ENCODE results near the gene C1QTNF8.

C1QTNF8 gene

DNA sequence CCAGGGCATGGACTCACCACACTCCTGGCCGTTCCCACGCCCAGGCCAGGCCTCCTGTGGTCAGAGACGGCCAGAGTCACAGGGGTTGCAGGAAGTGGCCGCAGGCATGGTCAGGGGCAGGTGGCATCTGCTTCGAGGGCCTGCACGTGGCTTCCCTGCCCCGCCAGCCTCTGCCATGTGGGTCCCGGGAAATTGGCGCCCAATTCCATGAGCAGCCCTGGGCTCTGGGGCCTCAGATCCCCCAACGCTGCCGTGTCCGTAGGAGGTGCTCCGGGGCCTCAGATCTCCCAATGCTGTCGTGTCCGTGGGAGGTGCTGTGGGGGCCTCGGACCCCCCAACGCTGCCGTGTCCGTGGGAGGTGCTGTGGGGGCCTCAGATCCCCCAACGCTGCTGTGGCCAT lies 33.1 kb downstream of the C1QTNF8 start:
- H3K36me3 ChIP-seq (ENCODE audit: control insufficient read depth, insufficient read depth, low read length), result no peaks in the 10 kb centered on the region
- H3K27me3 ChIP-seq (ENCODE audit: control insufficient read depth, insufficient read depth, low read length), result no peaks in the 10 kb centered on the region
- no peak overlapping the region for H3K9ac ChIP-seq (ENCODE audit: low read depth, low read length)
- no peak overlapping the region for H3K27ac ChIP-seq (ENCODE audit: low read depth, low read length)
- no peak overlapping the region for H3K4me3 ChIP-seq (ENCODE audit: low read depth, low read length)
- no peaks in the 10 kb centered on the region for H3K9me3 ChIP-seq (ENCODE audit: control insufficient read depth, insufficient read depth, low read length)
- no peaks in the 10 kb centered on the region for H3K4me1 ChIP-seq (ENCODE audit: control insufficient read depth, insufficient read depth, low read length)

DNA sequence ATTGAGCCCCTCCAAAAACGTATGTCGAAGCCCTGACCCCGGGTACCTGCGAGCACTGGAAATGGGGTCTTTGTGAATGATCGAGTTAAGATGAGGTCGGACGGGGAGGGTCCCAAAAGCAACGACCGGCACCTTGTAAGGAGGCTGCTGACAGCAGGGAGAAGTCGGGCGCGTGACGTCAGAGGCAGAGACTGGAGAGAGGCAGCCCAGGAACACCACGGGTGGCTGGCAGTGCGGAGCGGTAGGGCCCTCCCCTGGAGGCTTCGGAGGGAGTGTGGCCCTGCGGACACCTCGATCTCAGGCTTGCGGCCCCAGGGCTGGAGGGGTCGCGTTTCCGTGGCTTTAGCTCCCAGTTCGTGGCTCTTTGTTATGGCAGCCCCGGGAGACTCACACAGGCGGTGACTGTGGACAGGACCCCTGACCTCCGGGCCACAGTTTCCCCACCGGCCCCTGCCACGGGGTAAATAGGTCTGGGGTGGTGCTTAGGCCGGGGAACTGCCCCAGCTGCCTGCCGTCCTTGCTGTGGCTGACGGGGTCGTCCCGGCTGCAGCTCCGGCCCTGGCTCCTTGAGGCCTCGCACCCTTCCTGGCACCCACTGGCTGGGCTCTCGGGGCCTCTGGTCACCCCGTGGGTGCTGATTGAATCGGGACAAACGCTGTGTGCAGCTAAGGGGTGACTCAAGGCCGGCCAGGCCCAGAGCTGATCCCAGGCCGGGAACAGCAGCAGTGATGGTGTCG lies 34.1 kb downstream of the C1QTNF8 start:
- no peaks in the 10 kb centered on the region for H3K27me3 ChIP-seq (ENCODE audit: control insufficient read depth, insufficient read depth, low read length)
- H3K9me3 ChIP-seq (ENCODE audit: control insufficient read depth, insufficient read depth, low read length), result no peaks in the 10 kb centered on the region
- H3K4me3 ChIP-seq (ENCODE audit: low read depth, low read length), result no peak overlapping the region
- H3K9ac ChIP-seq (ENCODE audit: low read depth, low read length), result no peak overlapping the region
- no peak overlapping the region for H3K27ac ChIP-seq (ENCODE audit: low read depth, low read length)
- no peaks in the 10 kb centered on the region for H3K36me3 ChIP-seq (ENCODE audit: control insufficient read depth, insufficient read depth, low read length)
- H3K4me1 ChIP-seq (ENCODE audit: control insufficient read depth, insufficient read depth, low read length), result no peaks in the 10 kb centered on the region

DNA sequence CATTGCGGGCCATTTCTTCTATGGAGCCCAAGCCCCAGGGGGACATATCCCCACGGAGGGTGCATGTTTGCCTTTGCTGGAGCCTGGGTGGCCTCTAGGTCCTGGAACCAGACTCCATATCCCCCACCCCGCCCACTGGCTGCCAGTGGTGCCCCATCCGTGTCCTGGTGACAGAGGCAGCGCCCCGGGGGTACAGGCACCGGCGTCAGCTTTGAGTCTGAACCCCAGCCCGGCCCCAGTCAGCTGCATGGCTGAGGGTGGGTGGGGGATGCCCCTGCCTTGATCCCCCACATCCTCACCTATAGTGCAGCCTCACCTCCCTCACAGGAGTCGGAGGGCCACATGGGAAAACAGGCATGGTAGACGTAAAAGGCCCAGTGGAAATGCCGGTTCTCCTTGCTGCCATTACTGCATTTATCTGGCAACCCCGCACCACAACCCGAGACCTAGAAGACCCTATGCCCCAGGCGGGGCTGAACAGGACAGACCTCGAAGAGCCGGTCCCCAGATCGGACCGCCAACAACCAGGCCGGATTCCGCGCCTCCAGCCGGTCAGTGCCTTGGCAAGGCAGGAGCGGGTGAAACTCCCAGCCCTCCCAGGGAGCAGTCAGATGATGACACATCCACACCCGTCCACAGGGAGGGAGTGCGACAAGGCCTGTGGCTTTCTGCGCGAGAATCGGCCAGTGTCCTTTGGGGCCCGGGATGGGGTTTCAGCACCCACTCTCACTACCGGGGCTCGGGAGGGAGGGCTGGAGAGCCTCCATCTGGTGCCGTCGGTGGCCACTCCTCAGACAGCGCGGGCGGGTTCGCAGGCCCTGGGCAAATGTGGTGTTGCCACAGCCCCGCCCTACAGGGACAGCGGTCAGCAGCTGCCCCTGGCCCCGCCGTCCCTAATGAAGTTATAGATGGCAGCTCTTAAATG lies 35.4 kb downstream of the C1QTNF8 start:
- Histone ChIP-seq H3K27me3 (ENCODE audit: control insufficient read depth, insufficient read depth, low read length) (no peaks in the 10 kb centered on the region), H3K9me3 (ENCODE audit: control insufficient read depth, insufficient read depth, low read length) (no peaks in the 10 kb centered on the region), H3K36me3 (ENCODE audit: control insufficient read depth, insufficient read depth, low read length) (no peaks in the 10 kb centered on the region), H3K4me1 (ENCODE audit: control insufficient read depth, insufficient read depth, low read length) (no peaks in the 10 kb centered on the region), H3K27ac (ENCODE audit: low read depth, low read length) (no peak overlapping the region), H3K9ac (ENCODE audit: low read depth, low read length) (no peak overlapping the region), H3K4me3 (ENCODE audit: low read depth, low read length) (no peak overlapping the region)

GRCh38 chr16:1059310-1059709 lies 36.7 kb downstream of the C1QTNF8 start:
- Histone ChIP-seq H3K9ac (ENCODE audit: low read depth, low read length) (no peak overlapping the region), H3K27ac (ENCODE audit: low read depth, low read length) (no peak overlapping the region), H3K27me3 (ENCODE audit: control insufficient read depth, insufficient read depth, low read length) (no peaks in the 10 kb centered on the region), H3K4me1 (ENCODE audit: control insufficient read depth, insufficient read depth, low read length) (no peaks in the 10 kb centered on the region), H3K36me3 (ENCODE audit: control insufficient read depth, insufficient read depth, low read length) (no peaks in the 10 kb centered on the region), H3K4me3 (ENCODE audit: low read depth, low read length) (no peak overlapping the region), H3K9me3 (ENCODE audit: control insufficient read depth, insufficient read depth, low read length) (no peaks in the 10 kb centered on the region)

DNA sequence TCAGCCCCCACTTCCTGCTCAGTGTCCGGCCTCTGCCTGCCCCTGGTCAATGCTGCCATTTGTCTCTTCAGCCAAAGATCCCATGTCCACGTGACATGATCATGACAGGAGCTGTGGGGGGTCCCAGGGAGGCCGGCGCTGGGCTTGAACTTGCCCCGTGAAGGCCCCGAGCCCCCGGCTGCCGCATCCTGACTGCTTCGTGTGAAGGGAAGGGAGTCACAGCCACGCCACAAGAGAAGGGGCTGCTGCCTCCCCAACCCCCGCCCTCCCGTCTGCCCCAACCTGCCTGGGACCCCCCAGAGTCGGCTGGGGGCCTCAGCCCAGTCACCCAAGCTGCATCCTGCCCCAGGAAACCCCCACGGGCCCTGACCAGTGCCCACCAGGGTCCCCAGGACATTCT lies 37.8 kb downstream of the C1QTNF8 start:
- H3K4me3 ChIP-seq (ENCODE audit: low read depth, low read length), result no peak overlapping the region
- no peak overlapping the region for H3K9ac ChIP-seq (ENCODE audit: low read depth, low read length)
- H3K27ac ChIP-seq (ENCODE audit: low read depth, low read length), result no peak overlapping the region
- H3K36me3 ChIP-seq (ENCODE audit: control insufficient read depth, insufficient read depth, low read length), result no peaks in the 10 kb centered on the region
- H3K27me3 ChIP-seq (ENCODE audit: control insufficient read depth, insufficient read depth, low read length), result no peaks in the 10 kb centered on the region
- no peaks in the 10 kb centered on the region for H3K4me1 ChIP-seq (ENCODE audit: control insufficient read depth, insufficient read depth, low read length)
- H3K9me3 ChIP-seq (ENCODE audit: control insufficient read depth, insufficient read depth, low read length), result no peaks in the 10 kb centered on the region

DNA sequence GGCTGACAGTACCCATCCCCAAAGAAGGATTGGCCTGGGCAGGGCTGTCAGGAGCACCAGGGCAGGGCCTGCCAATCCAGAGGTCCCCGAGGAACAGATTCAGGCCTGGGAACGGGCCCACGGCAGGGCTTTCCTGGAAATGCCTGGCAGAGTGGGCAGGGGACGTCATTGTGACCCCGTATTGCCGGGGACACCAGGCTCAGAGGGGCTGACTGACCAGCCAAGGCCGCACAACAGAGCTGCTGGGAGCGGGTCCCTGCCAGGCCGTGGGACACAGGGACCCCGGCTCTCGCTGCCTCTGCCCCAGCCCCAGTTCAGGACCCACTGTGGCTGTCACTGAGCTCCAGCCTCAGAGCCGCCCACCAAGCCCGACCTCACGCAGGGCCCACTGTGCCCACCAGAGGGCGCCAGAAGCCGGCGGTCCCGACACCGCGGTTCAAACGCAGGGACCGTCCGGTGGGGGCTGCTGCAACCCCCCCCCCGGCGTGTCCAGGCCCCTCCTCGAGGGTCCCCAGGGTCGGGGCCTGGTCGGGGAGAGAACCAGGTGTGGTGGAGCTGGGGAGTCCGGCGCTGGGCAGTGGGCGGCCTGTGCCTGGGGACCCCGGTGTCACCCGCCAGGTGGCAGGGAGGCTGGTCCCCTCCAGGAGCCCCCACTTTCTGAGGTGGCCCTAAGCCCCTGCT lies 38.7 kb downstream of the C1QTNF8 start:
- no peaks in the 10 kb centered on the region for H3K4me1 ChIP-seq (ENCODE audit: control insufficient read depth, insufficient read depth, low read length)
- H3K36me3 ChIP-seq (ENCODE audit: control insufficient read depth, insufficient read depth, low read length), result no peaks in the 10 kb centered on the region
- no peak overlapping the region for H3K4me3 ChIP-seq (ENCODE audit: low read depth, low read length)
- H3K27ac ChIP-seq (ENCODE audit: low read depth, low read length), result no peak overlapping the region
- no peaks in the 10 kb centered on the region for H3K9me3 ChIP-seq (ENCODE audit: control insufficient read depth, insufficient read depth, low read length)
- no peaks in the 10 kb centered on the region for H3K27me3 ChIP-seq (ENCODE audit: control insufficient read depth, insufficient read depth, low read length)
- no peak overlapping the region for H3K9ac ChIP-seq (ENCODE audit: low read depth, low read length)

- no peak overlapping the region for H3K27ac ChIP-seq (ENCODE audit: low read depth, low read length)
- no peak overlapping the region for H3K9ac ChIP-seq (ENCODE audit: low read depth, low read length)
- no peak overlapping the region for H3K4me3 ChIP-seq (ENCODE audit: low read depth, low read length)
- H3K36me3 ChIP-seq (ENCODE audit: control insufficient read depth, insufficient read depth, low read length), result no peaks in the 10 kb centered on the region
- no peaks in the 10 kb centered on the region for H3K9me3 ChIP-seq (ENCODE audit: control insufficient read depth, insufficient read depth, low read length)
- no peaks in the 10 kb centered on the region for H3K27me3 ChIP-seq (ENCODE audit: control insufficient read depth, insufficient read depth, low read length)
- no peaks in the 10 kb centered on the region for H3K4me1 ChIP-seq (ENCODE audit: control insufficient read depth, insufficient read depth, low read length)
These were observed 39.8 kb downstream of the C1QTNF8 start for GRCh38 chr16:1056196-1056595.

DNA sequence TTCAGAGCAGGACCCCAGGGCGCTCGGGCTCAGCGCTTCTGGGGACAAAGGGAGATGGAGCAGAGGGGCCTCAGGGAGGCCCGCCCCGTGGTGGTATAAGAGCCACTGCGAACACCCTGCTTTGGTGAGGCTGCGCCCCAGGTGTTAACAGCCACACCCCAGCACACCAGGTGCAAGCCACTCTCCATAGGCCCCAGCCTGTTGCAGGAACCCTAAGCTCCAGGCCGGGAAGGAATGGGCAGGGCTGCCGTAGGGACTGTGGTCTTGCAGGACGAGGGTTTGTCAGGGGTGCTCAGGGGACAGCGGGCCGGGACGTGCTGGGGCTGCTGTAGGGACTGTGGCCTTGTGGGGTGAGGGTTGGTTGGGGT lies 40.5 kb downstream of the C1QTNF8 start:
- no peaks in the 10 kb centered on the region for H3K4me1 ChIP-seq (ENCODE audit: control insufficient read depth, insufficient read depth, low read length)

GRCh38 chr16:1054660-1055556 lies 41.1 kb downstream of the C1QTNF8 start:
- Histone ChIP-seq H3K4me3 (ENCODE audit: low read depth, low read length) (no peak overlapping the region), H3K27me3 (ENCODE audit: control insufficient read depth, insufficient read depth, low read length) (no peaks in the 10 kb centered on the region), H3K4me1 (ENCODE audit: control insufficient read depth, insufficient read depth, low read length) (no peaks in the 10 kb centered on the region), H3K9me3 (ENCODE audit: control insufficient read depth, insufficient read depth, low read length) (no peaks in the 10 kb centered on the region), H3K27ac (ENCODE audit: low read depth, low read length) (no peak overlapping the region), H3K9ac (ENCODE audit: low read depth, low read length) (no peak overlapping the region), H3K36me3 (ENCODE audit: control insufficient read depth, insufficient read depth, low read length) (no peaks in the 10 kb centered on the region)

More for the DNA sequence above, 40.5 kb downstream of the C1QTNF8 start:
- Histone ChIP-seq H3K4me3 (ENCODE audit: low read depth, low read length) (no peak overlapping the region), H3K36me3 (ENCODE audit: control insufficient read depth, insufficient read depth, low read length) (no peaks in the 10 kb centered on the region), H3K9me3 (ENCODE audit: control insufficient read depth, insufficient read depth, low read length) (no peaks in the 10 kb centered on the region), H3K9ac (ENCODE audit: low read depth, low read length) (no peak overlapping the region), H3K27ac (ENCODE audit: low read depth, low read length) (no peak overlapping the region), H3K27me3 (ENCODE audit: control insufficient read depth, insufficient read depth, low read length) (no peaks in the 10 kb centered on the region)

- H3K27ac ChIP-seq (ENCODE audit: low read depth, low read length), result no peak overlapping the region
- H3K9ac ChIP-seq (ENCODE audit: low read depth, low read length), result no peak overlapping the region
- H3K4me3 ChIP-seq (ENCODE audit: low read depth, low read length), result no peak overlapping the region
- no peaks in the 10 kb centered on the region for H3K27me3 ChIP-seq (ENCODE audit: control insufficient read depth, insufficient read depth, low read length)
- no peaks in the 10 kb centered on the region for H3K9me3 ChIP-seq (ENCODE audit: control insufficient read depth, insufficient read depth, low read length)
- no peaks in the 10 kb centered on the region for H3K4me1 ChIP-seq (ENCODE audit: control insufficient read depth, insufficient read depth, low read length)
- no peaks in the 10 kb centered on the region for H3K36me3 ChIP-seq (ENCODE audit: control insufficient read depth, insufficient read depth, low read length)
These were observed 42.2 kb downstream of the C1QTNF8 start for GRCh38 chr16:1053700-1054368.
